Occipital lobe (tissue), 2 donors: ENCODE results near the gene ATG9A. TPM values are rescaled to one million over a fixed set of nuclear protein-coding genes. Genes with fewer than 3 reads are reported as not detected.
A peak's percentile ranks its signal among the peaks of the same experiment; 100 is the strongest.
"Not testable (repeated sequence)": the region's sequence is repeated elsewhere in the genome, so short reads cannot be mapped to it uniquely, and the experiment has no call there.

ENCODE experiments used
- DNase-seq: peaks from one replicate; lab custom pipeline; 2025; lab: John Stamatoyannopoulos, UW
- total RNA-seq: library from RNA; depleted of rRNA; stranded (reverse); fragments of >200 nt; gene quantifications from one replicate; pipeline ENCODE4 v1.2.3, GENCODE V29; 2014

Gene ATG9A
- total RNA-seq, 1 donor from 2014 or later: 24.5 TPM

DNA sequence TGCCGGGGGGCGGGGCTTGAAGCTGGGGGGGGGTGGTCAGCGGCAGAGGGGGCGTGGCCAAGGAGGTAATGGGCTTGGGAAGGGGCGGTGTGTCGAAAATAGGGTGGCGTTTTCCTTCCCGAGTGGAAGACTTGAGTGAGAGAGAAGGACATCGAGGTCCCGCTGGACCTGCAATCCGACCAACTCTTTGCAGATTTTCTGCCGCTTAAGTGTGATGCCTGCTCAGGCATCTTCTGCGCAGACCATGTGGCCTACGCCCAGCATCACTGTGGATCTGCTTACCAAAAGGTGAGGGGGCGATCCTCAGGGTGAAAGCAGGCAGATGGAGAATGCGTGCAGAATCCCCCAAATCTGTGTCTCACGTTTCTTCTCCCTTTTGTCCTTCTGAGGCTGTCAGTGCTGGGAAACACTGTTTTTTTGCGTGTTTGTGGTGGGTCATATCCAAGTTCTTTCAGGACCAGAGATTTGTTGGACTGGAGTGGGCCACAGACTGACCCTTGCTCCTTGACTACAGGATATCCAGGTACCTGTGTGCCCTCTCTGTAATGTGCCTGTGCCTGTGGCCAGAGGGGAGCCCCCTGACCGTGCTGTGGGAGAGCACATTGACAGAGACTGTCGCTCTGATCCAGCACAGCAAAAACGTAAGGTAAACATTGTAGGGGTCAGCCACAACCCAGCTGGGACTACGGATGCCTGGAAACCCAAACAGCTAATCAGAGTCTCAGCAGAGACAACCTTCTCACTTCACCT is 22.1 kb downstream of the ATG9A start:
- DNase-seq: no peak

DNA sequence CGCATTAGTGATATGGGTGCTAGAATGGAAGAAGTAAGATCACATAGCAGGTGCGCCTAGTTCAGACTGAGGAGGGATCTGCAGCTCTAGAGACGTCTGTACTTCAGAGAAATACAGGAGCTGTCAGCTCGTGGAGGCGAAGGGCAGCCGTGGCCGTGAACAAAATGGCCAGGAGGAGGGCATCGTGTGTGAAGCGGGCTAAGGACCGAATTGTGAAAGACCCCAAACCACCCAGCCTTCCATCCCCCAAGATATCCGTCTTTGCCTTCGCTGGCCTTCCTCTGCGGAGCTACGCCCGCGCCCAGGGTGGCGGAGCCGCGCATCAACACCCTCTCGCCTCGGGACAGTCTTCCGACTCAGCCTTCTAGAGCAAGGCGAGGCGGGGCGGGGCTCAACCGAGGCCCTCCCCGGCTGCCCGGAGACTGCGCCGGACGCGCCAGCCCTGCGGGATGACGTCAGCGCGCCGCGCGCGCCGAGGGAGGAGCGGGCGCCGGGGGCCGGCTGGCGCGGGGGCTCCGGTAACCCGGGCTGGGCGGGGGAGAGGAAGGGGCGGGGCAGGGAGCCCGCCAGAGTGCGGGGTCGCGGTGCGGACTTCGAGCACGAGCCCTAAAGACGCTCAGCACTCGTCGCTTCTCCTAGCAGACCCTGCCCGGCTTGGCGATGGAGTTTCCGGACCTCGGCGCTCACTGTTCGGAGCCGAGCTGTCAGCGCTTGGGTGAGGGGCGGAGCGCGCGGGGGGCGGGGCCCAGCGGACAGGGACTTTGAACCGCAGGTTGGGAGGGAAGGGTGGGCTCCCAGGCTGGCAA is 22.9 kb downstream of the ATG9A start, which contains the start of gene ZFAND2B:
ZFAND2B (plus strand) TSS at position 455 of the 806 bp plus-strand sequence; CDS start at position 661, 206 bp downstream.
- DNase-seq: peak; percentile 91

DNA sequence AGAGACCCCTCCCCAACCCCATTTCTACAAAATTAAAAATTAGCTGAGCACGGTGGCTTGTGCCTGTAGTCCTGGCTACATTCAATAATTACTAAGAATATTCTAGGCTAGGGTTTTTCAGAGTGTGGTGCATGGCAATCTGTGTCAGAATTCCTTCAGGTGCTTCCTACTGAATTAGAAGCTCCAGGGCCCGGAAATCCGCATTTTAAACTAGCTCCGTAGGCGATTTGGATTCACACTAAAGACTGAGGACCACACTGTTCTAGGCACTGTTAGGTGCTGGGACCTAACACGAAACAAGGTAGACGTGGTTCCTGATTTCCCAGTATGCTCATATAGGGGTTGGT is 23.5 kb downstream of the ATG9A start:
- no peak for DNase-seq

DNA sequence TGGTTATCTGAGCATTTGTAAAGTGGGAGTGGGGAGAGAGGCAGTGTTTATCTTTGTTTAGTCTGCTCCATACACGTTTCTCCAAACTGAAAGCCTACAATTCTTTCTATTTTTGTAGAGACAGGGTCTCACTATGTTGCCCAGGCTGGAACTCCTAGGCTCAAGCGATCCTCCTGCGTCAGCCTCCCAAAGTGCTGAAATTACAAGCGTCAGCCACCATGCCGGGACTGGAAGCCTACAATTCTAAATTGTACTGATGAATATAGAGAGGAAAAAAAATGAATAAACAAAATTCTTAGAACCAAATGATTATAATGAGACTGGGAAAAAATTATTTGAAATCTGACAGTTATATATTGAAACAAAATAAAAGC is 24.3 kb downstream of the ATG9A start:
- DNase-seq: no peak

DNA sequence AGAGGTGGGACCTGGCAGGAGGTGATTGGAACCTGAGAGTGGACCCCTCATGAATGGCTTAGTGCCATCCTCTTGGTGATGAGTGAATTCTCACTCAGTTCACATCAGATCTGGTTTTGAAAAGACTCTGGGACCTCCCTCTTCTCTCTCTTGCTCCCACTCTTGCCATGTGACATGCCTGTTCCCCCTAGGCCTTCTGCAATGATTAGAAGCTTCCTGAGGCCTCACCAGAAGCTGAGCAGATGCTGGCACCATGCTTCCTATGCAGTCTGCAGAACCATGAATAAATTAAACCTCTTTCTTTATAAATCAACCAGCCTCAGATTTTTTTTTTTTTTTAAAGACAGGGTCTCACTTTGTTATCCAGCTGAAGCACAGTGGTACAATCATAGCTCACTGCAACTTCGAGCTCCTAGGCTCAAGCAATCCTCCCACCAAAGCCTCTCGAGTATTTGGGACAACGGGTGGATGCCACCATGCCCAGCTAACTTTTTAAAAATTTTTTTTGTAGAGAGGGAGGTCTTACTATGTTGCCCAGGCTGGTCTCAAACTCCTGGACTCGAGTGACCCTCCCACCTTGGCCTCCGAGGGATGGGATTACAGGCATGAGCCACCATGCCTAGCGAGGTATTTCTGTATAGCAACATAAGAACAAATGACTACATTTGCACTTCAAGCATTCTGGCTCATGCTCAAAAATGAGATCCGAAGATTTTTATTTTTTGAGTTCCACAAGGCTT is 24.8 kb downstream of the ATG9A start:
- DNase-seq: no peak

DNA sequence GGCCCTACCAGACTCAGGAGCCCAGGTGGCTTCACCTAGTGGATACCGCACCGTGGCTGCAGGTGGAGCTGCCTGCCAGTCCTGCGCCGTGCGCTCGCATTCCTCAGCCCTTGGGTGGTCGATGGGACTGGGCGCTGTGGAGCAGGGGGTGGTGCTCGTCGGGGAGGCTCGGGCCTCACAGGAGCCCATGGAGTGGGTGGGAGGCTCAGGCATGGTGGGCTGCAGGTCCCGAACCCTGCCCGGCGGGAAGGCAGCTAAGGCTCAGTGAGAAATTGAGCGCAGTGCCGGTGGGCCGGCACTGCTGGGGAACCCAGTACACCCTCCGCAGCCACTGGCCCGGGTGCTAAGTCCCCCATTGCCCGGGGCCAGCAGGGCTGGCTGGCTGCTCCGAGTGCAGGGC is 28.1 kb downstream of the ATG9A start:
- DNase-seq: not testable (repeated sequence)

DNA sequence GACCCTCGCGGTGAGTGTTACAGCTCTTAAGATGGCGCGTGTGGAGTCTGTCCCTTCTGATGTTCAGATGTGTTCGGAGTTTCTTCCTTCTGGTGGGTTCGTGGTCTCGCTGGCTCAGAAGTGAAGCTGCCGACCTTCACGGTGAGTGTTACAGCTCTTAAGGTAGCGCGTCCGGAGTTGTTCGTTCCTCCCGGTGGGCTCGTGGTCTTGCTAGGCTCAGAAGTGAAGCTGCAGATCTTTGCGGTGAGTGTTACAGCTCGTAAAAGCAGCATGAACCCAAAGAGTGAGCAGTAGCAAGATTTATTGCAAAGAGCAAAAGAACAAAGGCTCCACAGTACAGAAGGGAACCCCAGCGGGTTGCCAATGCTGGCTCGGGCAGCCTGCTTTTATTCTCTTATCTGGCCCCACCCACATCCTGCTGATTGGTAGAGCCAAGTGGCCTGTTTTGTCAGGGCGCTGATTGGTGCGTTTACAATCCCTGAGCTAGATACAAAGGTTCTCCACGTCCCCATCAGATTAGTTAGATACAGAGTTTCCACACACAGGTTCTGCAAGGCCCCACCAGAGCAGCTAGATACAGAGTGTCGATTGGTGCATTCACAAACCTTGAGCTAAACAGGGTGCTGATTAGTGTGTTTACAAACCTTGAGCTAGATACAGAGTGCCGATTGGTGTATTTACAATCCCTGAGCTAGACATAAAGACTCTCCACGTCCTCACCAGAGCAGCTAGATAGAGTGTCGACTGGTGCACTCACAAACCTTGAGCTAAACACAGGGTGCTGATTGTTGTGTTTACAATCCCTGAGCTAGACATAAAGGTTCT is 28.7 kb downstream of the ATG9A start:
- not testable (repeated sequence) for DNase-seq

DNA sequence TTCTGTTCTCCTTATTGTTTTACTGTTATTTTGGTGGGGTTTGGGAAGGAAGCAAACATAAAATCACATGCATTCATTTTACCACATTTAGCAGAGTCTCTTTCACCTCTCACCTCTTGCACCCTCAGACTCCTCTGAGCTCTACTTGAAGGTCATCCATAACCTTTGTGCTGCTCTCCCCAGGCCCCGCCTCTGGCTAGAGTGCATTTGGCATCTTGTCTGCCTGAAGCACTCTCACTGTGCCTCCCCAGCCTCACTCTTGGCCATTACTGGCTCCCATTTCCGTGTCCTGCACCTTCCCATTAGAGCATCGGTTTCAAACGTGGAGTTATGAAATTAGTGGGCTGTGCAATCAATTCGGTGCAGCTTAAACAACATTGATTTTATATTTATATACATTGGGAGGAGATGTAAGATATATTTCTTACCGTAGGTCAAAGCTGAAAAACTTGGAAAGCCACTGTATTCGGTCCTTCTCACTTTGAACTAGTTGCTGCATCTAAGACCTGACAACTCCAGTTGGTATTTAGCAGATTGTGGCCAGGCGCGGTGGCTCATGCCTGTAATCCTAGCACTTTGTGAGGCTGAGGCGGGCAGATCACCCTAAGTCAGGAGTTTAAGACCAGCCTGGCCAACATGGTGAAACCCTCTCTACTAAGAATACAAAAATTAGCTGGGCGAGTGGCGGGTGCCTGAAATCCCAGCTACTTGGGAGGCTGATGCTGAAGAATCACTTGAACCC is 29.8 kb downstream of the ATG9A start:
- DNase-seq: no peak

DNA sequence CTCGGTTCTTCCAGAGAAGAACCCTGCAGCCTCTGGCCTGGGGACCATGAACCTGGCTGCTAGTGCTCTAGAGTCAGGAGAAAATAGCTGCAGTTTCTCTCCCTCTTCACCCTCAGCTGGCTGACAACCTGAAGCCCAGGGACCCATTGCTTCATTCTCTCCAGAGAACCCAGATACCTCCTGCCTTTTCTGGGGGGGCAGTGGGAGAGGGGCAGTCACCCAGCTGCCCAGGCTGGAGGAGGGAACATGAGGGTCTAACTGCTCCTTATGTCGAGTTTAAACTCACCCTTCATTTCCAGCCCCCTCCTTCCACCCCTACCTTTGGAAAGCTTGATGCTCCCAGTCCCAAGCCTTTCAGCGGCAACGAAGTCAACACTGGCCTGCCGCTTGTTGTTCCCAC is 30.5 kb downstream of the ATG9A start:
- no peak for DNase-seq

DNA sequence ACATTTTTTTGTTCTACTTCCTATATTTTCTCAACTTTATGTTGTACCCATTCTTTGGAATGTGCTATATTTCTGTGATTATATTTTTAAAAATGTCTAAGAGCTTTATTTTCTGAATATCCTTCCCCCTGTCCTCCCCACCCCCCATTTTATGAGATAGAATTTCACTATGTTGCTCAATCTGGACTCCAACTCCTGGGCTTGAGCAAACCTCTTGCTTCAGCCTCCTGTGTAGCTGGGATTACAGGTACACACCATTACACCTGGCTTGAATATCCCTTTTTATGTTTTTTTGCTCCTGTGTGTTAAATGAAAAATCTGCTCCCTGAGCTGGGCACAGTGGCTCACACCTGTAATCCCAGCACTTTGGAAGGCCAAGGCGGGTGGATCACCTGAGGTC is 32.0 kb downstream of the ATG9A start:
- DNase-seq: no peak

DNA sequence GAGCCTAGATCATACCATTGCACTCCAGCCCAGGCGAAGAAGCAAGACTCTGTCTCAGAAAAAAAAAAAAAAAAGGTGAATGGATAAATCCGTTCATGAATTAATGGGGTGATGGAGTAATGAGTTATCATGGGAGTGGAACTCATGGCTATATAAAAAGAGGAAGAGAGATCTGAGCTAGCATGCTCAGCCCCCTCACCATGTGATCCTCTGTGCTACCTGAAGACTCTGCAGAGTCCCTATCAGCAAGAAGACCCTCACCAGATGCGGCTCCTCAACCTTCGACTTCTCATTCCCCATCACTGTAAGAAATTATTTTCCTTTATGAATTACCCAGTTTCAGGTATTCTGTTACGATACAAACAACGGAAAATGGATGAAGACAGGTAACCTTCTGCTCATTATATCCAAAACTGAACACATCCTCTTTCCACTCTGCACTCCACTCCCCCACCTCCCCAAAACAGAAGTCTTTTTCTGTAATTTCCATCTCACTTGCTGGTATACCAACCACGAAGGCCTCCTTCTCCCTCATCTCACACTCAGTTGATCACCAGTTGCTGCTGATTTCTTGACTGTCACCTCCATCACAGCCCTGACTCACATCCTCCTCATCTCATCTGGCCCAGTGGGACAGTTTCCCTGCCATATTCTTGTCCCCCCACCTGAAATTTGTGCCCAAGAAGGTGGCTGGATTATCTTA is 42.5 kb downstream of the ATG9A start:
- no peak for DNase-seq

DNA sequence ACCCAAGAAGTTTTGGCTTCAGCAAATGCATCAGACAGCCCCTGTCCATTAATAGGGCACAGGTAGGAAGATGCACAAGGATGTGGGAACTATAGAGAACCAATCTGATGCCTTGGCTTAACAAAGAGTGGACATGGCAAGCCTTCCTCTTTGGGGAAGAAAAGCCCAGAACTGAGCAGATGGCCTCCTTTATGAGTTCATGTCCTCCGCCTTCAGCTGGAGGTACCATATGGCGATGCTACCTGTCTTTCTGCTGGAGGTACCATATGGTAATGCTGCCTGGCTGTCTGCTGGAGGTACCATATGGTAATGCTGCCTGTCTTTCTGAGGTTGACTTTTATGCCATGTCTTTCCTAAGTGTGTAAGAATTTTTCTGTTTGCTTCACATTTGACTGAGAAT is 45.3 kb downstream of the ATG9A start:
- no peak for DNase-seq

DNA sequence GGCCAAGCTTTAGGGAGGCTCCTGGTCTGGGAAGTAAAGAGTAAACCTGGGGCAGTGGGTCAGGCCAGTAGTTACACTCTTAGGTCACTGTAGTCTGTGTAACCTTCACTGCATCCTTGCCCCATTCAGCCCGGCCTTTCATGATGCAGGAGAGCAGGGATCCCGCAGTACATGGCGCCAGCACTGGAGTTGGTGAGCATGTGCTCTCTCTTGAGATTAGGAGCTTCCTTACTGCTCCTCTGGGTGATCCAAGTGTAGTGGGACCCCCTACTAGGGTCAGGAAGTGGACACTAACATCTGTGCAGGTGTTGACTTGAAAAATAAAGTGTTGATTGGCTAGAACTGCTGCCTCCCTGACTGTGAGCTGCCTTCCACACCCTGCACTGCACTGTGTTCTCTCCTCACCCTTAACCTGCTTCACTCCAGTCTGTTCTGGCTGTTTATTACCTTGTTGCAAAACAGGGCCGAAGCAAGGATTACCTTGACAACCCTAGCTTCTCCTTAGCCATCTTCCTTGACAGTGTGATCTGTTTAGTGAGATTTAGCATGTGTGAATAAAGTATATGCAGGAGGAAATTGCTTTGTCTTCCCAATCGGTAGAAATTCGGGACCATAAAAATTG is 46.2 kb downstream of the ATG9A start:
- no peak for DNase-seq

DNA sequence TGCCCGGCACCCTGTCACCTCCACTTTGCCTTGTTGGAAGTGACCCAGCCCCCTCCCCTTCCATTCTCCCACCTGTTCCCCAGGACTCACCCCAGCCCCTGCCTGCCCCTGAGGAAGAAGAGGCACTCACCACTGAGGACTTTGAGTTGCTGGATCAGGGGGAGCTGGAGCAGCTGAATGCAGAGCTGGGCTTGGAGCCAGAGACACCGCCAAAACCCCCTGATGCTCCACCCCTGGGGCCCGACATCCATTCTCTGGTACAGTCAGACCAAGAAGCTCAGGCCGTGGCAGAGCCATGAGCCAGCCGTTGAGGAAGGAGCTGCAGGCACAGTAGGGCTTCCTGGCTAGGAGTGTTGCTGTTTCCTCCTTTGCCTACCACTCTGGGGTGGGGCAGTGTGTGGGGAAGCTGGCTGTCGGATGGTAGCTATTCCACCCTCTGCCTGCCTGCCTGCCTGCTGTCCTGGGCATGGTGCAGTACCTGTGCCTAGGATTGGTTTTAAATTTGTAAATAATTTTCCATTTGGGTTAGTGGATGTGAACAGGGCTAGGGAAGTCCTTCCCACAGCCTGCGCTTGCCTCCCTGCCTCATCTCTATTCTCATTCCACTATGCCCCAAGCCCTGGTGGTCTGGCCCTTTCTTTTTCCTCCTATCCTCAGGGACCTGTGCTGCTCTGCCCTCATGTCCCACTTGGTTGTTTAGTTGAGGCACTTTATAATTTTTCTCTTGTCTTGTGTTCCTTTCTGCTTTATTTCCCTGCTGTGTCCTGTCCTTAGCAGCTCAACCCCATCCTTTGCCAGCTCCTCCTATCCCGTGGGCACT is 46.9 kb downstream of the ATG9A start:
- DNase-seq: no peak

DNA sequence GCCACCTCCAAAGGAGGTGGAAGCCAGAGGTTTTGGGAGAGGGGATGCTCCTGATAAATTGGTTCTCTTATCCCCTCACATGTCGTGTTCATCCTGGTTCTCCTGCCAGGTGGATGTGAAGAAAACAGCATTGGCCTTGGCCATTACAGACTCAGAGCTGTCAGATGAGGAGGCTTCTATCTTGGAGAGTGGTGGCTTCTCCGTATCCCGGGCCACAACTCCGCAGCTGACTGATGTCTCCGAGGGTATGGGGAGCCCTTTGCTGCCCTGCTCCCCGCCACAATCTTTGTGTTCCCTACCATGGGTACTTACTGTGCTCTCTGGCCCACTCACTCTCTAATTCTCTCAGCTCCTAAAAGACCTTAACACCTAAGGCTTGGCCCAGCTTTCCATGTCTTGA is 47.9 kb downstream of the ATG9A start:
- DNase-seq: no peak

DNA sequence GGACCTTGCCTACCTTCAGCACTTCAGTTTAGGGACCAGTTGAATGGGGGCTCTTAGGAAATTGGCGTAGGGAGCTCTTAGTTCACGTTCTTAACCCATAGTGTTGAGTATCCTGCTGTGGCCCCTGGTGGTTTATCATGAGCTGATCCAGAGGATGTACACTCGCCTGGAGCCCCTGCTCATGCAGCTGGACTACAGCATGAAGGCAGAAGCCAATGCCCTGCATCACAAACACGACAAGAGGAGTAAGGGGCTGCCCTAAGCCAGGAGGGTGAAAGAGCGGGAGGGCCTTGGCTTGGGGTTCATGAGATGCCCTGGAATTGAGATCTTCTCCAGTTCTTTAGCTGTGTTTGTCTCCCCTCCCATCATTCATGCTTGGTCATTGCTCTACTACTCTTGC is 48.5 kb downstream of the ATG9A start:
- no peak for DNase-seq

DNA sequence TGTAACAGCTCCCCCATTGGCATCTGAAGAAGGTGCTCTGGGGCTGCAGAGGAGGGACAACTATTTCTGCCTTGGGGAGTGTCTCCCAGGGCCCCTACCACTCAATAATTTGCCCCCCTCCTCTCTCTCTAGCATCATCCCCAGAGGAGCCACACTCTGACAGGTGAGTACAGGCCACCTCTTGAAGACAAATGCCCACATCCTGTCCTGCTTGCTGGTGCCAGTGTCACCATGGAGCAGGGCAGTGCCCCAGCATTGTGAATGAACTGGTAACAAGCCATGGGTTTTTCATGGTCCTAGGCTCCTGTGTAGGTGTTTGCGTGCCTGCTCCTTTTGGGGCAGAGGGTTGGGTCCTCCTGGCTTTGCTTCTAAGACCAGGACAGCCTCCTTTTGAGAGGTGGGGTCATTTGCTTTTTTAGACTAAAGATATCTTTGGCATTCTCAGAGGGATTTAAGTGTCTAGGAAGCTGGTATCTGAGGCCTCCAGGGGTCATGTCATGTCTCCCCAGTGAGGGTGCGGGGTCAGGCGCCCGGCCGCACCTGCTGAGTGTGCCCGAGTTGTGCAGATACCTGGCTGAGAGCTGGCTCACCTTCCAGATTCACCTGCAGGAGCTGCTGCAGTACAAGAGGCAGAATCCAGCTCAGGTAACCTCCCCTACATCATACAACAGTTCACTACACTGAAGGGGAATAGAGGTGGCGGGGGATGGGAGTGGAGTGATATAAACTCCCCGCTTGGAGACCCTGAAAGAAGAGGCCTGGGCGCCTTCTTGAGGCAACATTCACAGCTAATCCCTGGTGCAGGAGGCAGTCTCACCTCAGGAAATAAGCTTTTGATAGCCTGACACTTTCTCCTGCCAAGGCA is 49.6 kb downstream of the ATG9A start:
- no peak for DNase-seq
